HepG2 (cell line): Measurements from ENCODE around the gene TXNDC11. TPM values are rescaled to one million over a fixed set of nuclear protein-coding genes. Genes with fewer than 3 reads are reported as not detected.

ENCODE experiments used
- ARID5B ChIP-seq: IDR thresholded peaks from 2 replicates; pipeline ENCODE4 v1.4.0; 2020; ENCODE audit warnings: mild to moderate bottlenecking, missing genetic modification reagents
- HNRNPL ChIP-seq: fragments of 200-400 bp; formaldehyde crosslinking; IDR thresholded peaks from 2 replicates; pipeline ENCODE4 v1.6.1; 2017; ENCODE audit warnings: mild to moderate bottlenecking, low read depth, low read length
- KIAA2018 ChIP-seq: sonication (generic); formaldehyde crosslinking; IDR thresholded peaks from 2 replicates; pipeline ENCODE4 v1.5.0; 2020; ENCODE audit warnings: mild to moderate bottlenecking, missing genetic modification reagents, borderline replicate concordance
- MEIS2 ChIP-seq: sonication (generic); formaldehyde crosslinking; IDR thresholded peaks from 2 replicates; pipeline ENCODE4 v1.9.0; 2021; ENCODE audit warnings: mild to moderate bottlenecking, missing genetic modification reagents
- NFYB ChIP-seq: sonication (generic); formaldehyde crosslinking; IDR thresholded peaks from 2 replicates; pipeline ENCODE4 v1.4.0; 2020; ENCODE audit warnings: missing genetic modification reagents
- NR2F2 ChIP-seq: IDR thresholded peaks from 2 replicates; pipeline ENCODE4 v1.6.1; 2012; ENCODE audit warnings: low read depth, inconsistent platforms, borderline replicate concordance
- SP140L ChIP-seq: sonication (generic); formaldehyde crosslinking; IDR thresholded peaks from 2 replicates; pipeline ENCODE4 v1.4.0; 2020; ENCODE audit warnings: missing genetic modification reagents, borderline replicate concordance
- ZNF337 ChIP-seq: sonication (generic); formaldehyde crosslinking; IDR thresholded peaks from 2 replicates; pipeline ENCODE4 v1.5.1; 2020; ENCODE audit warnings: missing genetic modification reagents, low read depth, mild to moderate bottlenecking, borderline replicate concordance
- ZNF639 ChIP-seq: conservative IDR thresholded peaks from 2 replicates; pipeline ENCODE4 v1.6.1; 2018; ENCODE audit warnings: missing genetic modification reagents
- polyA plus RNA-seq, 8 experiments: library from polyadenylated mRNA; depleted of rRNA in 3 of 8; stranded (reverse) in 7 of 8; unstranded in 1 of 8; fragments of >200 nt; fragmentation: Illumina TruSeq in 4 of 8; extraction: Trizol in 4 of 8; gene quantifications; 2 replicates each; pipeline versions ENCODE4 v1.2.1 to v1.2.3, GENCODE V29; 2011 to 2016; ENCODE audit warnings: low read depth in 4 of 8, missing spikeins in 1 of 8, mixed read lengths in 1 of 8; ENCODE audit not compliant: insufficient read depth in 1 of 8
- total RNA-seq, 5 experiments: library from RNA; depleted of rRNA; stranded (reverse); fragments of >200 nt; fragmentation: Illumina TruSeq; extraction: Trizol; gene quantifications; 2 replicates each; pipeline ENCODE4 v1.2.3, GENCODE V29; 2016; ENCODE audit warnings: low read depth in 1 of 5

TXNDC11 gene
- total and polyA plus RNA-seq, 2 of the 13 experiments (the other 11 are each of a cell fraction or from before 2014, with no cell fraction given), result 74.9 to 123 TPM

DNA sequence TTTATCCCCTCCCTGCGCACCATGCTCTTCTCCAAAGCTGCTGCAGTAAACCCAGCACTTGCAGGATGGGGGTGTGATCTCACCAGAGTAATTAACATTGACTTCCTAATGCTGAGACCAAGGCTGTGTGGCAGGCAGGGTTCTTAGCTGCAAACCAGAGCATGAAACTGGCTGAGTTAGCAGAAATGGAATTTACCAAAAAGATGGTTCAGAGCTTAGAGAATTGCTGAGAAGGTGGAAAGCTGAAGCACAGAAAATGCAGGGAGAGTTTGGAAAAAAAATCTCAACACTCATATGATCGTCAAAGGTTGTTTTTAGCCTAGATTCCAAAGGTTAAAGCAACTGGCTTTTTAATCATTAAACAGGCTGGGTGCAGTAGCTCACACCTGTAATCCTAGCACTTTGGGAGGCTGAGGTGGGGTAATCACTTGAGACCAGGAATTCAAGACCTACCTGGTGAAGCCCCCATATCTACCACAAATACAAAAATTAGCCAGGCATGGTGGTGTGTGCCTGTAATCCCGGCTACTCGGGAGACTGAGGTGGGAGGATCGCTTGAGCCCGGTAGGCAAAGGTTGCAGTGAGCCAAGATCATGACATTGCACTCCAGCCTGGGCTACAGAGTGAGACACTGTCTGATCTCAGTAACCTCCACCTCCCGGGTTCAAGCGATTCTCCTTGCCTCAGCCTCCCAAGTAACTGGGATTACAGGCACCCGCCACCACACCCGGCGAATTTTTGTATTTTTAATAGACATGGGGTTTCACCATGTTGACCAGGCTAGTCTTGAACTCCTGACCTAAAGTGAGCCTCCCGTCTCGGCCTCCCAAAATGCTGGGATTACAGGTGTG, 6.0 kb upstream of the TXNDC11 start (continued):
- peak; percentile 82 for TF ChIP-seq ARID5B (CRISPR knock-in tag)
- no peak for TF ChIP-seq NFYB (CRISPR knock-in tag)
- no peak for TF ChIP-seq NR2F2
- no peak for TF ChIP-seq SP140L
- peak; percentile 71; the same call in 1 of the 2 replicates for TF ChIP-seq MEIS2 (CRISPR knock-in tag)
- TF ChIP-seq ZNF639 (CRISPR knock-in tag), result no peak
- no peak for TF ChIP-seq KIAA2018 (CRISPR knock-in tag)
- TF ChIP-seq HNRNPL, result no peak
- no peak for TF ChIP-seq ZNF337 (CRISPR knock-in tag)
